ENCODE measurements around the gene USP6NL.
"Not testable (repeated sequence)": the region's sequence is repeated elsewhere in the genome, so short reads cannot be mapped to it uniquely, and the experiment has no call there.

Gene USP6NL

GRCh38 chr10:11512596-11512995 is 98.9 kb downstream of the USP6NL start:
- DNase-seq = no peak

DNA sequence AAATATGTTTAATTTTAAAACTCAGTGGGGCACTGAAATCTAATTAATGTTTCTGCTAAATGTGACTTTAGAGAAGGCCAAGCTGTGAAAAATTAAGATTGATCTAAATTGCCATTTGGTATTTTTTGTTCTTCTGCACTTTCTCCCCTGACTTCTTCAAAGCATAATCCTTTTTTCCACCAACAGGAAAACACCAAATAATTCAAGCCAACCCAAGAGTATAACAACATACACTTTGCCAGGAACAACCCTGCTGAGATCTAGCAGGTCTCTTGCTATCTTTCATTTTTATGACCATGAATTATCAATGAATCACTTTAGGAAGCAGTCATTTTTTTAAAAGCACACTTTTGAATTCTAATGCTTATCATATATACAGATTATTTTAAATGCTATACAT is 100.1 kb downstream of the USP6NL start:
- no peak for DNase-seq

GRCh38 chr10:11510736-11511135 is 100.7 kb downstream of the USP6NL start:
- no peak for DNase-seq

- DNase-seq = no peak
Measured at GRCh38 chr10:11510281-11510680, 101.2 kb downstream of the USP6NL start.

- no peak for DNase-seq
Measured at GRCh38 chr10:11509036-11509435, 102.4 kb downstream of the USP6NL start.

GRCh38 chr10:11506247-11506789 is 105.1 kb downstream of the USP6NL start:
- no peak for DNase-seq

- no peak for DNase-seq
Measured at GRCh38 chr10:11505639-11506038, 105.8 kb downstream of the USP6NL start.

GRCh38 chr10:11504566-11505285 is 106.7 kb downstream of the USP6NL start:
- DNase-seq = no peak

DNA sequence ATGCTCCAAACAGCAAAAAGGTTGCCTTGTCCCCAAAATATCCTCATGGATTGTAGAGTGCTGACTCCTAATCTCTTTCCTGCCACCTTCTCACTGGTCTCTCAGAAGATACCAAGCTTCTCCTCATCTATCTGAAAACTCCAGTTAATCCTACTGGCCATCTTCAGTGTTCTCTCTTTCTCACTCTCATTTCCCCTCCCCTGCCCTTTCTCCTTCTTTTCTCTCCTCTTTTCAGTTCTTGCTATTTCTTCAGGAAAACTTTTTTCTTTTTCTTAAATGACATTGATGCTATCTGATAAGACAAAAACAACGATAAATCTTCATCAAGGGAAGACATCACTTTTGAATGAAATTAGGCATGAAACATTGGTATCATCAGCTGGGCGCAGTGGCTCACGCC is 109.8 kb downstream of the USP6NL start:
- no peak for DNase-seq

GRCh38 chr10:11499425-11500071 is 111.9 kb downstream of the USP6NL start:
- no peak for DNase-seq

DNA sequence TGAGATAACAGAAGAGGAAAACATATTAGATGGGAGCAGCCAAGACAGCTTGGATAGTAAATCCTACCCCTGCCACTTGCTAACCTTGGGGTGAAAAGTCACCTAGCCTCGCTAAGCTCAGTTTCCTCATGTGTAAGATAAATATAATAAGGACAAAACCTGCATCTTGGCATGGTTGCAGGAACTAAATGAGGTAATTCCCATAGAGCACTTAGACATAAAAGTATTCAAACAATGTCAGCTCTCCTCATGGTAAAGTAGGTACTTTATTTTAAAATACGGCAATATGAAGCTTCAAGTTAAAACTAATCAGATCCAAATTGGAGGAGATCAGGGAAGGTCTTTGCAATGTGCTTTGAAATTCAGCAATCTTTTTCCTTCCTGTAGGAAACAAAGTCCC is 113.1 kb downstream of the USP6NL start:
- DNase-seq = no peak

DNA sequence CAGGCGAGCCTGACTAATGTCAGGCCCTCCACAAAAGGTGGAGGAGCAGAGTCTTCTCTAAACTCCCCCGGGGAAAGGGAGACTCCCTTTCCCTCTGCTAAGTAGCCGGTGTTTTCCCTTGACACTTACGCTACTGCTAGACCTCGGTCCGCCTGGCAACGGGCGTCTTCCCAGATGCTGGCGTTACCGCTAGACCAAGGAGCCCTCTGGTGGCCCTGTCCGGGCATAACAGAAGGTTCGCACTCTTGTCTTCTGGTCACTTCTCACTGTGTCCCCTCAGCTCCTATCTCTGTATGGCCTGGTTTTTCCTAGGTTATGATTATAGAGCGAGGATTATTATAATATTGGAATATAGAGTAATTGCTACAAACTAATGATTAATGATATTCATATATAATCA is 116.5 kb downstream of the USP6NL start:
- DNase-seq = not testable (repeated sequence)

DNA sequence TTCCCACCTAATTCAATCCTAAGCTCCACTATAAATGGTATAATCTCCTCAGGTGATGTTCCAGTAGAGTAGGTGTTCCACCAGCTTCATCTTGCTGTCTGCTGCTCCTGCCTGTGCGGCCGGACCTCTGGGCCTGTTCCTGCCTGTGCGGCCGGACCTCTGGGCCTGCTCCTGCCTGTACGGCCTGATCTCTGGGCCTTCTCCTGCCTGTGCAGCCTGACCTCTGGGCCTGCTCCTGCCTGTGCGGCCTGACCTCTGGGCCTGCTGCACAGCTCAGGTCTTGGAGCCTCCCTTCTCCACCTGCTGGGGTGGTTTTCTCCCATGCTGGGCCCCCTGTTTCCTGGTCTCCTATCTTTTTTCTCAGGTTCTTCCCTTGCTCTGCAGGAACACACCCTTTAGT is 117.8 kb downstream of the USP6NL start:
- DNase-seq = no peak

GRCh38 chr10:11491087-11491486 is 120.4 kb downstream of the USP6NL start:
- DNase-seq = no peak

DNA sequence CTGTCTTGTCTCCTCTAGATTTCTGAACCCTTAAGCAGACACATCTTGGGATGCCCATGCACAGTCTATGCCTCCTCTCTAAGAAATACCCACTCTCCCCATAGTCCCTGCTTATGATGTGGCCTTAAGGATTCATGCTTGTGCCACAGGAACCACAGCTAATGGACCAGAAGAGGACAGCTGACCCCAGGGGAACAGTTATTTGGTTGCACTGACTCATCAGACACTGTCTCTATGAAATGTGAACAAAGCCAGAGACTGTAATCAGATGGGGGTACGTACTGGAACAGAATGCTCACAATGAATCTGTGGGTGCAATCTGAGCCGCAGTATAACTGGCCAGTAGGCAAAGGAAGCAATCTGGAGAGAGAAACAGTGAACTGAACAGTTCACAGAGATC is 121.9 kb downstream of the USP6NL start:
- DNase-seq = no peak

- DNase-seq = no peak
Measured at GRCh38 chr10:11488126-11488525, 123.3 kb downstream of the USP6NL start.

GRCh38 chr10:11483201-11484148 is 128.0 kb downstream of the USP6NL start:
- peak; percentile 21 for DNase-seq

GRCh38 chr10:11482306-11482705 is 129.1 kb downstream of the USP6NL start:
- DNase-seq = no peak

DNA sequence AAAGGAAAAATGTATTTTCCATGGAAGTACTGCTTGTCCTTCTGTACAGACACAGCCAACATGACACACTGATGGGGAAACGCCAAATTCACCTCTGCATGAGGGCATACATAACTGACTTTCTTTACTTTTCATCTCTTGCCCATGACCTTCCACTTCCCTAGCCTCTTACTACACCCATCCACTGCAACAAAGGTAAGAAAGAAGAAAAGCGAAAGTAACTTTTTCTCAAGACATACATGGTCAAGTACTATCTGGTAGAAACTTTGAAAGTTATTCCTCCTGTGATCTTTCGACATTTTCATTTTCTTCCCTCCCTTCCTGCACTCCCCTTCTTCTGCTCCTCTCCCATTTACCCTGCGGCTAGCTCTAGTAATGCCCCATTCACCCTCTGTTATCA is 130.8 kb downstream of the USP6NL start:
- no peak for DNase-seq

- no peak for DNase-seq
Measured at GRCh38 chr10:11479300-11479699, 132.2 kb downstream of the USP6NL start.

DNA sequence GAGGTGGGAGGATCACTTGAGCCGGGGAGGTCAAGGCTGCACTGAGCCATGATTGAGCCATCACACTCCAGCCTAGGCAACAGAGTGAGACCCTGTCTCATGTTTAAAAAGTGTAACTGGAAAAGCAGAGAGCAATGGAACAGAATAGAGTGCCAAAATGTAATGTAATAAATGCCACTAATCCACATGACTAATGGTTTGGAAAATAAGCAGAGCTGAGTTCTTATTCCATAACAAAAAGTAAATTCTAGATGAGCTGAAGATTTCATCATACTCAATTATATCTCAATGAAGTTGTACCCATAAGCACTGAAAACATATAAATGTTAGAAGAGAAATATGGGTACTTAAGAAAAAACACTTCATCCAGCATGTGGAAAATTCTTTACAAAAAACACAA is 132.6 kb downstream of the USP6NL start:
- DNase-seq = no peak

DNA sequence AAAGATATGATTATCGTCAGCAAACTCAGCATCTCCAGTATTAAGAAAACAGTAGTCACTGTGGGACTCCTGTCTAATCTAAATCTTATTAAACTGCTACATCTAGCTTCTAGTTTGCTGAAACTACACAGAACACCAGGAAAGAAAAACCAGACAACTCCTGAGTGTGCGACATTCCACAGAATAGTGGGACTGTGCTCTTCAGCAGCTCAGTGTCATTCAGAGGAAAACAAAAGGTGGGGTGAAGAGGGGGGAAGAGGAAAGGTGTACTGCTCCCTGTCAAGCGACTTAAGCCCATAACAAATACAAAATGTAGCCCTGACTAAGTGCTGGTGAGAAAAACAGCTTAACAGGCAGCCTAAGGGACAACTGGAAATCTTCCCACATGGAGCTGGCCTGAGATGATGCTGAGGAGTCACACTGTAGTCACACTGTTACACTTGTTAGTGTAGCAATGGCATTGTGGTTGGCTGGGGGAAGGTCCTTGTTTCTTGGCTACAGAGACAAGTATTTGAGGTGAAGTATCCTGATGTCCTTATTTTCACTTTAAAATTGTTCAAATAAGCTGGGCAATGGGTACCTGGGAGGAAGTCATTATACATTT is 135.5 kb downstream of the USP6NL start:
- DNase-seq = no peak
